Progenitor cell of endocrine pancreas (in vitro differentiated cells): Measurements from ENCODE around the gene PLXND1. TPM values are rescaled to one million over a fixed set of nuclear protein-coding genes. Genes with fewer than 3 reads are reported as not detected.

Source experiments
- DNase-seq: peaks from one replicate; pipeline ENCODE4 v3.0.0; 2021; ENCODE audit warnings: low spot score; ENCODE audit not compliant: unreplicated experiment
- H3K27ac Mint-ChIP-seq: 2 replicates; pipeline ENCODE4 v1.8.0; 2021; ENCODE audit warnings: mild to moderate bottlenecking, moderate library complexity, mixed read lengths
- H3K27me3 Mint-ChIP-seq: 2 replicates; pipeline ENCODE4 v1.8.0; 2021; ENCODE audit warnings: mixed read lengths
- H3K36me3 Mint-ChIP-seq: 2 replicates; pipeline ENCODE4 v1.8.0; 2022; ENCODE audit warnings: mixed read lengths; ENCODE audit not compliant: insufficient read depth
- H3K4me1 Mint-ChIP-seq: 2 replicates; pipeline ENCODE4 v1.8.0; 2021; ENCODE audit warnings: low read depth, mixed read lengths
- H3K4me3 Mint-ChIP-seq: 2 replicates; pipeline ENCODE4 v1.8.0; 2021; ENCODE audit warnings: low read depth, mild to moderate bottlenecking, moderate library complexity, mixed read lengths
- H3K9me3 Mint-ChIP-seq: 2 replicates; pipeline ENCODE4 v1.8.0; 2021; ENCODE audit warnings: low read depth, mixed read lengths
- total RNA-seq: library from RNA; stranded (reverse); gene quantifications from 2 replicates; pipeline ENCODE4 v1.2.1, GENCODE V29; 2021
- TF ChIP-seq, protein P1 (sequence below): fragments of 200-600 bp; sonication (generic); IDR thresholded peaks from one replicate; pipeline ENCODE4 v1.5.0; 2021; ENCODE audit warnings: antibody characterized with exemption, mild to moderate bottlenecking; ENCODE audit not compliant: unreplicated experiment

The PLXND1 gene
- total RNA-seq, 1 donor from 2014 or later, result 18.0 TPM

DNA sequence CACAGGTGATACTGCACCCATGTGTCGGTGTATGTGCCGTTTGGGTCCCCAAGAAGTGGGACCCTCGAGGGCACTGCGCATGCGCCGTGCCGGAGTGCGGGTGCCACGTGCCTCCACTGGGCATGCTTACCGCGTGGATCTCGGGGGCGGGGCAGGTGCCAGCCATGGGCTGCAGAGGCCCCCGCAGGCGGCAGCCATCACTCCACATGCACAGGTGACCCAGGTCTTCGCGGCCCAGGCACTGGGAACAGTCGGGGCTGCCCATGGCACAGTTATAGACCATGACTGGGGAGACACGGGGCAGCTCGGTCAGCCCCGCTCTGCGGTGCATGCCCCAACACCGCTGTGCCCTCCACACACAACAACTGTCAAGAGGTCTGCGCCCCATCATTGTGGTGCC lies 32.3 kb downstream of the PLXND1 start:
- Mint-ChIP-seq H3K36me3 (no peaks in the 10 kb centered on the region), H3K4me3 (no peak overlapping the region), H3K27ac (no peak overlapping the region), H3K4me1 (peaks cover 3% of the 10 kb centered on the region), H3K27me3 (no peaks in the 10 kb centered on the region), H3K9me3 (no peaks in the 10 kb centered on the region)
- TF ChIP-seq, protein P1, sequence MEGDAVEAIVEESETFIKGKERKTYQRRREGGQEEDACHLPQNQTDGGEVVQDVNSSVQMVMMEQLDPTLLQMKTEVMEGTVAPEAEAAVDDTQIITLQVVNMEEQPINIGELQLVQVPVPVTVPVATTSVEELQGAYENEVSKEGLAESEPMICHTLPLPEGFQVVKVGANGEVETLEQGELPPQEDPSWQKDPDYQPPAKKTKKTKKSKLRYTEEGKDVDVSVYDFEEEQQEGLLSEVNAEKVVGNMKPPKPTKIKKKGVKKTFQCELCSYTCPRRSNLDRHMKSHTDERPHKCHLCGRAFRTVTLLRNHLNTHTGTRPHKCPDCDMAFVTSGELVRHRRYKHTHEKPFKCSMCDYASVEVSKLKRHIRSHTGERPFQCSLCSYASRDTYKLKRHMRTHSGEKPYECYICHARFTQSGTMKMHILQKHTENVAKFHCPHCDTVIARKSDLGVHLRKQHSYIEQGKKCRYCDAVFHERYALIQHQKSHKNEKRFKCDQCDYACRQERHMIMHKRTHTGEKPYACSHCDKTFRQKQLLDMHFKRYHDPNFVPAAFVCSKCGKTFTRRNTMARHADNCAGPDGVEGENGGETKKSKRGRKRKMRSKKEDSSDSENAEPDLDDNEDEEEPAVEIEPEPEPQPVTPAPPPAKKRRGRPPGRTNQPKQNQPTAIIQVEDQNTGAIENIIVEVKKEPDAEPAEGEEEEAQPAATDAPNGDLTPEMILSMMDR, result no peak
- DNase-seq, result no peak

- H3K27ac Mint-ChIP-seq, result no peak overlapping the region
- H3K4me1 Mint-ChIP-seq, result peaks cover 3% of the 10 kb centered on the region
- H3K4me3 Mint-ChIP-seq, result no peak overlapping the region
- no peaks in the 10 kb centered on the region for H3K27me3 Mint-ChIP-seq
- H3K36me3 Mint-ChIP-seq, result no peaks in the 10 kb centered on the region
- DNase-seq, result no peak
- TF ChIP-seq, protein P1, result no peak
- no peaks in the 10 kb centered on the region for H3K9me3 Mint-ChIP-seq
These were observed 33.0 kb downstream of the PLXND1 start for GRCh38 chr3:129573493-129573892.

DNA sequence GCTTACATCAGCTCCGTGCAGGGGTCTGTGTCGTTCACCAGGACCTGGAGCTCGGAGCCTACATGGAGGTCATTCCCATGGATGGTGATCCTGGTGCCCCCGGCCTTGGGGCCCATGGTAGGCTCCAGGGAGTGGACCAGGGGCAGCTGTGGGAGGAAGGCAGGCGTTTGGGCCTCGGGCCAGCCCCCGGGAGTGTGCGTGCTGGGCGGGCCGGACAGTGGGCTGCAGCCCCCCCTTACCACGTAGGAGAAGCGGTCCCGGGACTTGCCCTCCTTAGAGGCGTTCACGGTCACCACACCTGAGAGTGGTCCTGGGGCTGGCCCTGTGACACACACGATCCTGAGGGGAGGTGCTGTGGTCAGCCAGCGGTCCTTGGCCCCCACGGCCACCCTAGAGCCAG lies 33.9 kb downstream of the PLXND1 start:
- H3K36me3 Mint-ChIP-seq, result no peaks in the 10 kb centered on the region
- no peaks in the 10 kb centered on the region for H3K27me3 Mint-ChIP-seq
- H3K4me1 Mint-ChIP-seq, result peaks cover 3% of the 10 kb centered on the region
- no peak for DNase-seq
- TF ChIP-seq, protein P1, result no peak
- no peak overlapping the region for H3K27ac Mint-ChIP-seq
- no peak overlapping the region for H3K4me3 Mint-ChIP-seq
- no peaks in the 10 kb centered on the region for H3K9me3 Mint-ChIP-seq

DNA sequence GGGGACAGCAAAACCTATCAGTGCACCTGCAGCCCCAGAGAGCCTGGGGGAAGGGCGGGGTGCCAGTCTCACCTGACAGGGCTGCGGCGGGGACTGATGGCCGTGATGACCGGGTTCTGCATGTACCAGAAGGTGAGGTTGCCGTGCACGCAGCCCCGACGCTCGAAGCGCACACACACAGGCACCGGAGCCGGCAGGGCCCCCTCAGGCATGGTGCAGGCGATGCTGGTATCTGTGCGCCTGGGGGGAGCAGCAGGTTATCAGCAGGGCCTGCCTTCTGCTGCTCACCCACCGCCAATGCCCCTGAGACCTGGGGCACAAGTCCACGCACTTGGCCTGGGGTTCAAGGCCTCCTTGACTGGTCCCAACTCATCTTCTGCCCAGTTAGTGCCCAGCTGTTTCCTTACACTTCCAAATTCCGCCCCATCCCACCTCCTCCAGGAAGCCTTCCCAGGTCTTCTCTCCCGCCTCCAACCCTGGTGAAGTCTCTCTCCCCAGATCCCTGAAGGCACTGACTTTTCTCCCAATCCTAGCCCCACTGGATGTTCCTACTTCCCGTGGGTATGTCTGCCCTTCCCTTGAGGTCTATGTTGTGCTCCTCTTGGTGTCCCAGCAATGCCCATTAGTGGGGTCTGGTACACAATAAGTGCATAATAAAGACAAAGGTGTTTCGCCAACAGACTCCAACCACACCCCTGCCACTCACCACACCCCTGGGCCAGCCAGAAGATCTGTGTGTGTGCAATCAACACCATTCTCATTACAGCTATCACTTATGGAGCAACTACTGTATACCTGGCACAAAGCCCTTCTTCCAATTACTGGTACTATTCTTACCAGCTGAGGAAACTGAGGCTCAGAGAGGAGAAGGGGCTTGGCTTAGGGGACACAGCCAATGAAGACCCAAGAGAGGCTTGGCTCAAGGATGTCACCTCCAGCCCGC lies 34.6 kb downstream of the PLXND1 start:
- Mint-ChIP-seq H3K27ac (no peak overlapping the region), H3K27me3 (no peaks in the 10 kb centered on the region), H3K4me3 (no peak overlapping the region), H3K9me3 (no peaks in the 10 kb centered on the region), H3K36me3 (no peaks in the 10 kb centered on the region), H3K4me1 (peaks cover 3% of the 10 kb centered on the region)
- TF ChIP-seq, protein P1, result no peak
- no peak for DNase-seq

DNA sequence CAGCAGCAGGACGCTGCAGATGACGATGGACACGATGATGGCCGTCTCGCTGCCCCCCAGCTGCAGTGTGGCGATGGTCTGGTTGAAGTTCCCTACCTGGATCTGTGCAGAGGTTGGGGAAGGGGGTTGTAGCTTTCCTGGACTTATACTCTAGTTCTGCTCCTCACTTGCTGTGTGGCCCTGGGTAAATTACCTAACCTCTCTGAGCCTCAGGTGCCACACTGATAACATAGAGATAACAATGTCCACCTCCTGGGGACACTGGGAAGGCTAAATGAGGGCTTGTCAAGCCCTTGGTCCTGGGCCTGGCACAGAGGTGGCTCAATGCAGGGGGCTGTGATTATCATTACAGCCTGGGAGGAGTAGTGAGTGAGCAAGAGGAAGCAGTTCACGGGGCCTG lies 36.6 kb downstream of the PLXND1 start:
- Mint-ChIP-seq H3K36me3 (no peaks in the 10 kb centered on the region), H3K4me3 (no peak overlapping the region), H3K4me1 (no peaks in the 10 kb centered on the region), H3K27me3 (no peaks in the 10 kb centered on the region), H3K9me3 (no peaks in the 10 kb centered on the region), H3K27ac (no peak overlapping the region)
- TF ChIP-seq, protein P1, result no peak
- no peak for DNase-seq
